ENCODE data around the gene BCAS1.

Gene BCAS1

GRCh38 chr20:54048481-54048880 lies 21.9 kb downstream of the BCAS1 start:
- TF ChIP-seq CTCF (IDR thresholded peaks at IDR 0.05; ENCODE audit: borderline replicate concordance, extremely low read depth, low read length, poor library complexity, severe bottlenecking), result no peak
- TF ChIP-seq EZH2 (IDR thresholded peaks at IDR 0.05; ENCODE audit: borderline replicate concordance, low read depth, low read length, severe bottlenecking), result no peak

GRCh38 chr20:54047720-54048119 lies 22.7 kb downstream of the BCAS1 start:
- H3K4me2 ChIP-seq (ENCODE audit: insufficient read depth, low read length), result no peak overlapping the region
- no peaks in the 10 kb centered on the region for H3K36me3 ChIP-seq (ENCODE audit: insufficient read depth, low read length)
- DNase-seq, result no peak
- no peak overlapping the region for H3K4me3 ChIP-seq (ENCODE audit: low read depth in 1 of 2, low read length in 2 of 2)
- TF ChIP-seq EZH2 (IDR thresholded peaks at IDR 0.05; ENCODE audit: borderline replicate concordance, low read depth, low read length, severe bottlenecking) (no peak), CTCF (IDR thresholded peaks at IDR 0.05; ENCODE audit: borderline replicate concordance, extremely low read depth, low read length, poor library complexity, severe bottlenecking) (no peak)
- no peak overlapping the region for H3K9ac ChIP-seq (ENCODE audit: low read depth, low read length)
- H3K27me3 ChIP-seq (ENCODE audit: insufficient read depth, low read length, poor library complexity), result peaks cover 11% of the 10 kb centered on the region
- H3K27ac ChIP-seq (ENCODE audit: low read length), result no peak overlapping the region
- H2AFZ ChIP-seq (ENCODE audit: low read depth, low read length), result no peak overlapping the region
- no peaks in the 10 kb centered on the region for H3K4me1 ChIP-seq (ENCODE audit: insufficient read depth, low read length)
- H3K79me2 ChIP-seq (ENCODE audit: insufficient read depth, low read length), result no peaks in the 10 kb centered on the region
- no peak for ATAC-seq (ENCODE audit: insufficient read depth, low read depth)
- H4K20me1 ChIP-seq (ENCODE audit: insufficient read depth, low read length), result no peaks in the 10 kb centered on the region
- no peaks in the 10 kb centered on the region for H3K9me3 ChIP-seq (ENCODE audit: insufficient read depth, low read length, severe bottlenecking)

More at GRCh38 chr20:54048481-54048880, 21.9 kb downstream of the BCAS1 start:
- Histone ChIP-seq H3K27me3 (ENCODE audit: insufficient read depth, low read length, poor library complexity) (peaks cover 11% of the 10 kb centered on the region), H3K4me2 (ENCODE audit: insufficient read depth, low read length) (no peak overlapping the region), H3K27ac (ENCODE audit: low read length) (no peak overlapping the region), H2AFZ (ENCODE audit: low read depth, low read length) (no peak overlapping the region), H3K4me1 (ENCODE audit: insufficient read depth, low read length) (no peaks in the 10 kb centered on the region), H3K4me3 (ENCODE audit: low read depth in 1 of 2, low read length in 2 of 2) (no peak overlapping the region), H3K36me3 (ENCODE audit: insufficient read depth, low read length) (no peaks in the 10 kb centered on the region), H4K20me1 (ENCODE audit: insufficient read depth, low read length) (no peaks in the 10 kb centered on the region), H3K9ac (ENCODE audit: low read depth, low read length) (no peak overlapping the region), H3K9me3 (ENCODE audit: insufficient read depth, low read length, severe bottlenecking) (no peaks in the 10 kb centered on the region), H3K79me2 (ENCODE audit: insufficient read depth, low read length) (no peaks in the 10 kb centered on the region)
- ATAC-seq (ENCODE audit: insufficient read depth, low read depth) (no peak), DNase-seq (no peak)

- Histone ChIP-seq H3K27me3 (ENCODE audit: insufficient read depth, low read length, poor library complexity) (peaks cover 11% of the 10 kb centered on the region), H4K20me1 (ENCODE audit: insufficient read depth, low read length) (no peaks in the 10 kb centered on the region), H3K27ac (ENCODE audit: low read length) (no peak overlapping the region), H3K4me3 (ENCODE audit: low read depth in 1 of 2, low read length in 2 of 2) (no peak overlapping the region), H3K36me3 (ENCODE audit: insufficient read depth, low read length) (no peaks in the 10 kb centered on the region), H3K79me2 (ENCODE audit: insufficient read depth, low read length) (no peaks in the 10 kb centered on the region), H3K9ac (ENCODE audit: low read depth, low read length) (no peak overlapping the region), H3K4me2 (ENCODE audit: insufficient read depth, low read length) (no peak overlapping the region), H2AFZ (ENCODE audit: low read depth, low read length) (no peak overlapping the region), H3K4me1 (ENCODE audit: insufficient read depth, low read length) (no peaks in the 10 kb centered on the region), H3K9me3 (ENCODE audit: insufficient read depth, low read length, severe bottlenecking) (no peaks in the 10 kb centered on the region)
- DNase-seq, result no peak
- ATAC-seq (ENCODE audit: insufficient read depth, low read depth), result no peak
- TF ChIP-seq CTCF (IDR thresholded peaks at IDR 0.05; ENCODE audit: borderline replicate concordance, extremely low read depth, low read length, poor library complexity, severe bottlenecking) (no peak), EZH2 (IDR thresholded peaks at IDR 0.05; ENCODE audit: borderline replicate concordance, low read depth, low read length, severe bottlenecking) (no peak)
Measured at GRCh38 chr20:54047048-54047447, 23.3 kb downstream of the BCAS1 start.

GRCh38 chr20:54044156-54044555 lies 26.2 kb downstream of the BCAS1 start:
- Histone ChIP-seq H3K4me3 (ENCODE audit: low read depth in 1 of 2, low read length in 2 of 2) (no peak overlapping the region), H4K20me1 (ENCODE audit: insufficient read depth, low read length) (no peaks in the 10 kb centered on the region), H3K9me3 (ENCODE audit: insufficient read depth, low read length, severe bottlenecking) (no peaks in the 10 kb centered on the region), H3K4me1 (ENCODE audit: insufficient read depth, low read length) (no peaks in the 10 kb centered on the region), H3K79me2 (ENCODE audit: insufficient read depth, low read length) (no peaks in the 10 kb centered on the region), H3K27ac (ENCODE audit: low read length) (no peak overlapping the region), H2AFZ (ENCODE audit: low read depth, low read length) (no peak overlapping the region), H3K36me3 (ENCODE audit: insufficient read depth, low read length) (no peaks in the 10 kb centered on the region), H3K9ac (ENCODE audit: low read depth, low read length) (no peak overlapping the region), H3K4me2 (ENCODE audit: insufficient read depth, low read length) (no peak overlapping the region), H3K27me3 (ENCODE audit: insufficient read depth, low read length, poor library complexity) (peaks cover 13% of the 10 kb centered on the region)
- no peak for TF ChIP-seq EZH2 (IDR thresholded peaks at IDR 0.05; ENCODE audit: borderline replicate concordance, low read depth, low read length, severe bottlenecking)
- no peak for TF ChIP-seq CTCF (IDR thresholded peaks at IDR 0.05; ENCODE audit: borderline replicate concordance, extremely low read depth, low read length, poor library complexity, severe bottlenecking)
- DNase-seq (no peak), ATAC-seq (ENCODE audit: insufficient read depth, low read depth) (no peak)

All from DND-41 (cell line).